ENCODE data around the gene ROMO1. TPM values are rescaled to one million over a fixed set of nuclear protein-coding genes. Genes with fewer than 3 reads are reported as not detected.

The ROMO1 gene
- total RNA-seq, 1 experiment from 2014 or later = 230 TPM

DNA sequence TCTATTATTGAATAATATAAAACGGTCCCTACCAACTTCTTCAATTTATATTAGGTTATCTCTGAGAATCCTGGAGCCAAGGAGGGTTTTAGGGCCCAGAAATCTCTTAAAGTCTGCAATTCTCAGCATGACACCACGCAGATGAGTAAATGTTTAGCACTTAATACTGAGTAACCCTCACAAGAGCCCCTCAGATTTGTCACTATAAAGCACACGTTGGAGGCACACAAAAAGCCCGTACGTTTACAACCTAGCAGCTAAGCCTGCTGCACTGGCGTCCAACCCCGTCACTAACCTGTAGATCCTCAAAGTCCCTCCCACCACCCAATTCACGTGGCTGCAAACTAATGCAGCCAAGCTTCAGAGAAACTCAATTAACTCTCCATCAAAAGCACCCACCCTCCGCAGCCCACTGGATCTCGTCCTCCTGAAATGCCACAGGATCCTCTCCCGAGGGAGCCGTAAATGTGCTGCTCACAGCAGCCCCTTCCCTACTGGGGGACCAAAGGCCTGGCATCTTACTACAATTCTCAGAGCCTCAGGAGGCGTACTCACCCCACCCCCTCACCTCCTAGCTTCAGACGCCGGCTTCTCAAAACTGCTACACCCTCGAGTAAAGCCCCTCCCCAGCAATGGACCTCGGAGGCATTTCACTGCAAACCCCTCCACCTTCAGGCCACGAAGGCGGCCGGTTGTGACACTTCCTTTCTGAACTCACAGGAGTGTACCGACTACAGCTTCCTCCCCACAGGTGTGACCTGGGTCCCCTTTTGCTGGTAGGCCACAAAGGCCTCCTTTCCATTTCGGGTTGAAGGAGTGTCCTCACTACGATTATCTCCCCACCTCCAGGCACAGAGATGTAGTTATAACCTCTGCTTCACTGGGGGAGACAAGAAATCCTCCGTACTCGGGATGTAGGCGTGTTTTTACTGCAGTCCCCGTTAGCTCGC is 35.4 kb upstream of the ROMO1 start:
- Mint-ChIP-seq H3K4me3 (ENCODE audit: low read depth, unreplicated experiment) (peak overlapping the region; percentile 98), H3K27me3 (ENCODE audit: unreplicated experiment) (no peaks in the 10 kb centered on the region), H3K9me3 (ENCODE audit: low read depth, unreplicated experiment) (no peaks in the 10 kb centered on the region), H3K36me3 (ENCODE audit: insufficient read depth, unreplicated experiment) (peaks cover 52% of the 10 kb centered on the region), H3K27ac (ENCODE audit: unreplicated experiment) (peak overlapping the region; percentile 99), H3K4me1 (ENCODE audit: low read depth, unreplicated experiment) (peaks cover 48% of the 10 kb centered on the region)
- no TSS peak for BruUV-seq (replicated peaks)
- TF ChIP-seq, protein P1, sequence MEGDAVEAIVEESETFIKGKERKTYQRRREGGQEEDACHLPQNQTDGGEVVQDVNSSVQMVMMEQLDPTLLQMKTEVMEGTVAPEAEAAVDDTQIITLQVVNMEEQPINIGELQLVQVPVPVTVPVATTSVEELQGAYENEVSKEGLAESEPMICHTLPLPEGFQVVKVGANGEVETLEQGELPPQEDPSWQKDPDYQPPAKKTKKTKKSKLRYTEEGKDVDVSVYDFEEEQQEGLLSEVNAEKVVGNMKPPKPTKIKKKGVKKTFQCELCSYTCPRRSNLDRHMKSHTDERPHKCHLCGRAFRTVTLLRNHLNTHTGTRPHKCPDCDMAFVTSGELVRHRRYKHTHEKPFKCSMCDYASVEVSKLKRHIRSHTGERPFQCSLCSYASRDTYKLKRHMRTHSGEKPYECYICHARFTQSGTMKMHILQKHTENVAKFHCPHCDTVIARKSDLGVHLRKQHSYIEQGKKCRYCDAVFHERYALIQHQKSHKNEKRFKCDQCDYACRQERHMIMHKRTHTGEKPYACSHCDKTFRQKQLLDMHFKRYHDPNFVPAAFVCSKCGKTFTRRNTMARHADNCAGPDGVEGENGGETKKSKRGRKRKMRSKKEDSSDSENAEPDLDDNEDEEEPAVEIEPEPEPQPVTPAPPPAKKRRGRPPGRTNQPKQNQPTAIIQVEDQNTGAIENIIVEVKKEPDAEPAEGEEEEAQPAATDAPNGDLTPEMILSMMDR (IDR thresholded peaks at IDR 0.05; ENCODE audit: unreplicated experiment) = no peak
- CTCF ChIA-PET = interaction anchor here (0.5 to 1.7 kb wide), 10 partner anchors 12 to 565 kb away, joined by 3 to 9 read pairs (median 4); partner anchors contain the start of genes CEP250 and SCAND1
- DNase-seq = peak; percentile 61
- intact Hi-C loops (cut with micrococcal nuclease; ENCODE audit: unreplicated experiment) = loop anchor here (2.0 to 10.0 kb wide), 4 partner anchors 46 to 149 kb away; partner anchors contain the start of genes RBM39 and SPAG4

DNA sequence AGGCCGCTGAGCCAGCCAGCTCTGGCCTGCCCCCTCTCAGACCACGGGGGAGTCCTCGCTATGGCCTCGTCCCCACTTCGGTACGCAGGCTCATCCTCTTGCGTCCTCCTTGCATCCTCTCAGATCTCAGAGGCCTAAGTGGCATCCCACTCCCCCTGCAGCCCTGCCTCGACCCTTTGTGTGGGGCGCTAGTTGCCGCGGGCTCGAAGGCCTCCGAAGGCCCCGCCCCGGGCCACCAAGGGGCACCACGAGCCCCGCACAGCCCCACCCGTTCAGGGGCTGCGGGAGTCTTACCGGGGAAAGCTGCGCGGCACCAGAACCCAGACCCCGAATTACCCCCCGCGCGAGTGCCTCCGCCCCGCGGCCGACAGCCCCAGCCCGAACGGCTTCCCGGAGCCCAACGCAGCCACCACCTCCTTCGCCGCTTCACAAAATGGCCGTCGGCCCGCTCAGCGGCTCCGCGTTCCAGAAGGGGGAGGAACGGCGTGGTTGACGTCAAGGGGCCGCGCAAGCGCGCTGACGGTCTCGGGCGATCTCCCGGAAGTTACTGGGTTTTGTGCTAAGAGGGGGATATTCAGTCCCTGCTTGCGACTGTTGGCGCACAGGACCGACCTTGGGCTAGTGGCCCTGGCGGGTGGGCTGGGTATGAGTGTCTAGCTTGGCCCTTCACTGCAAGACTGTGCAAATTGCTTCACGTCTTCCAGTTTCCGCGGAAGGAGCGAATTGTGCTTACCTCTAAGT is 34.6 kb upstream of the ROMO1 start, which contains the start of the genes CPNE1 and RBM12:
Gene CPNE1, minus strand, starts transcription at position 435 of the 741 bp plus-strand sequence. CDS start 31,977 bp downstream, outside the sequence.
Gene RBM12, minus strand, starts transcription at position 435 of the 741 bp plus-strand sequence. CDS start 9,578 bp downstream, outside the sequence.
- Mint-ChIP-seq H3K27ac (ENCODE audit: unreplicated experiment) (peak within 1 kb of the TSS; percentile 99), H3K4me1 (ENCODE audit: low read depth, unreplicated experiment) (peaks cover 43% of the 10 kb centered on the region), H3K36me3 (ENCODE audit: insufficient read depth, unreplicated experiment) (peaks cover 47% of the 10 kb centered on the region), H3K27me3 (ENCODE audit: unreplicated experiment) (no peaks in the 10 kb centered on the region), H3K9me3 (ENCODE audit: low read depth, unreplicated experiment) (no peaks in the 10 kb centered on the region), H3K4me3 (ENCODE audit: low read depth, unreplicated experiment) (peak within 1 kb of the TSS; percentile 98)
- peak; percentile 97 for DNase-seq
- BruUV-seq (replicated peaks) = no TSS peak
- CTCF ChIA-PET = interaction anchor here (0.5 to 1.7 kb wide), 6 partner anchors 13 to 493 kb away, joined by 3 to 6 read pairs (median 4); partner anchors contain the start of gene SCAND1
- intact Hi-C loops (cut with micrococcal nuclease; ENCODE audit: unreplicated experiment) = loop anchor here (2.0 to 10.0 kb wide), 3 partner anchors 47 to 150 kb away; partner anchors contain the start of genes RBM39 and SPAG4
- TF ChIP-seq, protein P1 (IDR thresholded peaks at IDR 0.05; ENCODE audit: unreplicated experiment) = peak; percentile 23

DNA sequence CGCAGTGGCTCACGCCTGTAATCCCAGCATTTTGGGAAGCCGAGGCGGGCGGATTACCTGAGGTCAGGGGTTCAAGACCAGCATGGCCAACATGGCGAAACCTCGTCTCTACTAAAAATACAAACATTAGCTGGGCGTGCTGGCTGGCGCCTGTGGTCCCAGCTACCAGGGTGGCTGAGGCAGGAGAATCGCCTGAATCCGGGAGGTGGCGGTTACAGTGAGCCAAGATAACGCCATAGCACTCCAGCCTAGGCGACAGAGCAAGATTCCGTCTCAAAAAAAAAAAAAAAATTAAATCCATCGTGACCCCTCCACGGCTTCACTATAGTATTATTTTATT is 33.3 kb upstream of the ROMO1 start:
- CTCF ChIA-PET = interaction anchor here (0.7 kb wide), 3 partner anchors 25 to 249 kb away, joined by 3 to 5 read pairs (median 3); no protein-coding TSS in a partner anchor
- no peak overlapping the region for H3K4me3 Mint-ChIP-seq (ENCODE audit: low read depth, unreplicated experiment)
- no peaks in the 10 kb centered on the region for H3K9me3 Mint-ChIP-seq (ENCODE audit: low read depth, unreplicated experiment)
- no TSS peak for BruUV-seq (replicated peaks)
- H3K36me3 Mint-ChIP-seq (ENCODE audit: insufficient read depth, unreplicated experiment) = peaks cover 44% of the 10 kb centered on the region
- H3K4me1 Mint-ChIP-seq (ENCODE audit: low read depth, unreplicated experiment) = peaks cover 32% of the 10 kb centered on the region
- TF ChIP-seq, protein P1 (IDR thresholded peaks at IDR 0.05; ENCODE audit: unreplicated experiment) = no peak
- intact Hi-C loops (cut with micrococcal nuclease; ENCODE audit: unreplicated experiment) = loop anchor here (2.0 to 10.0 kb wide), 2 partner anchors 77 to 151 kb away; partner anchors contain the start of gene RBM39
- H3K27me3 Mint-ChIP-seq (ENCODE audit: unreplicated experiment) = no peaks in the 10 kb centered on the region
- no peak for DNase-seq
- no peak overlapping the region for H3K27ac Mint-ChIP-seq (ENCODE audit: unreplicated experiment)

DNA sequence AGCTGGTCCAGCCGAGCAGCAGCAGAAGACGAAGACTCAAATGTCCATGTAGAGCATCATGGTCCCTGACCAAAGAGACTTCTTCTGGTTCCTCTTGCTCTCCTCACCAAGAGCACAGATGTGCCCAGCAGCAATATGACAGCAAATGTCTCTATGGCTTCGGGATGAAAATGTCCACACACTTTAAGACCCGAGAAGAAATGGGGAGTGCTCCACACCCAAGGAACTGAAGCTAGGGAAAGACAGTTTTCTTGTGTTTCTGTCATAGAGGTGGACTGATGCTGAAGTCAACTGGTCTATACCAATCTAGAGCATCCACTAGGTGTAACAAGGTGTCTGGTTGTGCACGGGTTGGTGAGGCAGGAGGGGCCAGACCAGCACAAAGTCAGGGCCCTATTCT is 30.0 kb upstream of the ROMO1 start:
- intact Hi-C loops (cut with micrococcal nuclease; ENCODE audit: unreplicated experiment) = loop anchor here (10.0 kb wide), 1 partner anchor 154 kb away; no protein-coding TSS in a partner anchor
- Mint-ChIP-seq H3K9me3 (ENCODE audit: low read depth, unreplicated experiment) (no peaks in the 10 kb centered on the region), H3K4me3 (ENCODE audit: low read depth, unreplicated experiment) (no peak overlapping the region), H3K36me3 (ENCODE audit: insufficient read depth, unreplicated experiment) (peaks cover 27% of the 10 kb centered on the region), H3K27me3 (ENCODE audit: unreplicated experiment) (no peaks in the 10 kb centered on the region), H3K4me1 (ENCODE audit: low read depth, unreplicated experiment) (no peaks in the 10 kb centered on the region), H3K27ac (ENCODE audit: unreplicated experiment) (no peak overlapping the region)
- BruUV-seq (replicated peaks) = no TSS peak
- TF ChIP-seq, protein P1 (IDR thresholded peaks at IDR 0.05; ENCODE audit: unreplicated experiment) = no peak
- CTCF ChIA-PET = no interaction called here
- DNase-seq = no peak

All from Calu3 (cell line).